Psoas muscle (tissue), 8 donors: ENCODE measurements around the gene RNF10. TPM values are rescaled to one million over a fixed set of nuclear protein-coding genes. Genes with fewer than 3 reads are reported as not detected.
"Not testable (repeated sequence)": the region's sequence is repeated elsewhere in the genome, so short reads cannot be mapped to it uniquely, and the experiment has no call there.

Experiments
- ATAC-seq, 4 donors: fragments of 200-7000 bp; cut with Tn5 transposase; one replicate each; pipeline ENCODE4 v1.9.1; 2020; ENCODE audit warnings: moderate library complexity in 3 of 4, mild to moderate bottlenecking in 2 of 4
- DNase-seq, 2 donors: peaks; one replicate each; pipeline ENCODE4 v3.0.0-alpha.2; 2020
- H3K27ac ChIP-seq: fragments of 200-600 bp; one replicate; pipeline ENCODE4 v1.8.0; 2022
- H3K27me3 ChIP-seq, 3 donors: fragments of 200-600 bp in 1 of 3; one replicate each; pipeline versions ENCODE4 v1.6.1 to v1.8.0; 2013 to 2022; ENCODE audit warnings: low read length in 2 of 3, mild to moderate bottlenecking in 2 of 3, moderate library complexity in 1 of 3; ENCODE audit not compliant: insufficient read depth in 3 of 3
- H3K36me3 ChIP-seq, 2 donors: fragments of 200-600 bp in 1 of 2; one replicate each; pipeline versions ENCODE4 v1.6.1 to v1.8.0; 2013 to 2022; ENCODE audit warnings: low read depth in 1 of 2, mild to moderate bottlenecking in 1 of 2, moderate library complexity in 1 of 2; ENCODE audit not compliant: insufficient read depth in 1 of 2
- H3K4me1 ChIP-seq: fragments of 200-600 bp; one replicate; pipeline ENCODE4 v1.8.0; 2022
- H3K4me3 ChIP-seq: fragments of 200-600 bp; one replicate; pipeline ENCODE4 v1.8.0; 2022; ENCODE audit warnings: mild to moderate bottlenecking
- H3K9me3 ChIP-seq: fragments of 200-600 bp; one replicate; pipeline ENCODE4 v1.8.0; 2022
- CTCF ChIP-seq: fragments of 200-600 bp; IDR thresholded peaks from one replicate; pipeline ENCODE4 v1.8.0; 2022; ENCODE audit warnings: antibody characterized with exemption
- WGBS, 3 donors: extraction: QIAGEN DNeasy Blood & Tissue Kit; methylation state at CpG; one replicate each; pipeline versions ENCODE4 v1.1.6 to v1.1.7; 2013; 5-methylcytosine and 5-hydroxymethylcytosine counted together
- intact Hi-C, 2 donors: fragments of 100-400 bp; cut with DNase I; formaldehyde crosslinking; loops; one replicate each; pipeline versions ENCODE4 v1.11.0 to v1.14.2; 2022
- polyA plus RNA-seq, 3 donors: library from polyadenylated mRNA; stranded (reverse); fragments of 200-250 nt; gene quantifications; one replicate each; pipeline ENCODE4 v1.2.3, GENCODE V29; 2013
- total RNA-seq, 4 donors: library from RNA; stranded (reverse); fragmentation: NEBNext Ultra II Directional in 2 of 4; extraction: Animal tissue kit (Norgen Biotek cat#: 25700) in 2 of 4; gene quantifications; one replicate each; pipeline versions ENCODE4 v1.2.1 to v1.2.4, GENCODE V29; 2021 to 2023
- donor health status: healthy with polysubstance abuse.
- donor health status: DM: no; HTN: no; CAD: no; lungs with moderate emphysema.
- donor health status: Bipolar disorder and iron deficiency.
- donor health status: healthy.
- donor health status: DM: yes; HTN: yes; CAD: no.
- donor health status: DM: no; HTN: no; CAD: no.
- donor health status: DM: no; HTN: no; CAD: no.
- donor health status: DM: yes; HTN: yes; CAD: no.

Gene RNF10
- total and polyA plus RNA-seq, 7 donors: 296 to 624 (median 324) TPM

- ATAC-seq: no peak
- no peak for TF ChIP-seq CTCF
- DNase-seq: no peak
- no peak overlapping the region for H3K4me3 ChIP-seq
- peaks cover 0 to 68% of the 10 kb centered on the region in 2 donors for H3K36me3 ChIP-seq
- H3K27ac ChIP-seq: no peak overlapping the region
- intact Hi-C loops: no loop called here
- WGBS, 3 donors: 86 to 96% (median 91%) methylated on average over 9 of the region's 9 CpGs
- no peaks in the 10 kb centered on the region for H3K9me3 ChIP-seq
- H3K27me3 ChIP-seq: no peaks in the 10 kb centered on the region
- no peaks in the 10 kb centered on the region for H3K4me1 ChIP-seq
Measured at GRCh38 chr12:120522568-120522967, 11.6 kb upstream of the RNF10 start.

- peak within 1 kb of the TSS; percentile 83 for H3K4me3 ChIP-seq
- peaks cover 0 to 17% of the 10 kb centered on the region in 2 donors for H3K36me3 ChIP-seq
- DNase-seq (peak; percentile 90 to 94), ATAC-seq (peak; percentile 95 to 96 (median 96))
- no peaks in the 10 kb centered on the region for H3K9me3 ChIP-seq
- H3K4me1 ChIP-seq: peaks cover 6% of the 10 kb centered on the region
- no peak for TF ChIP-seq CTCF
- WGBS, 3 donors: 0% methylated on average over 36 to 38 of the region's 38 CpGs
- no peaks in the 10 kb centered on the region for H3K27me3 ChIP-seq
- intact Hi-C loops: no loop called here
- peak within 1 kb of the TSS; percentile 93 for H3K27ac ChIP-seq
Measured at GRCh38 chr12:120528861-120529525, 5.2 kb upstream of the RNF10 start, which contains the start of gene COQ5. Gene COQ5 (minus strand): TSS chr12:120529158. CDS start chr12:120529141, 17 bp downstream.

GRCh38 chr12:120529641-120530417, 4.3 kb upstream of the RNF10 start:
- H3K27ac ChIP-seq: peak overlapping the region; percentile 93
- WGBS, 3 donors: 44 to 53% (median 44%) methylated on average over 19 of the region's 19 CpGs
- intact Hi-C loops: no loop called here
- H3K9me3 ChIP-seq: no peaks in the 10 kb centered on the region
- ATAC-seq (peak; percentile 39 to 63 (median 57)), DNase-seq (no peak)
- H3K27me3 ChIP-seq: no peaks in the 10 kb centered on the region
- peak; percentile 15 for TF ChIP-seq CTCF
- H3K4me1 ChIP-seq: peaks cover 6% of the 10 kb centered on the region
- H3K36me3 ChIP-seq: peaks cover 0 to 11% of the 10 kb centered on the region in 2 donors
- peak overlapping the region; percentile 83 for H3K4me3 ChIP-seq

- H3K9me3 ChIP-seq, ATAC-seq, DNase-seq, H3K36me3 ChIP-seq, H3K27me3 ChIP-seq, H3K4me1 ChIP-seq, intact Hi-C loops: not testable (repeated sequence)
- Histone ChIP-seq H3K27ac (peak overlapping the region; percentile 93), H3K4me3 (peak overlapping the region; percentile 83)
Measured at GRCh38 chr12:120530418-120530761, 3.8 kb upstream of the RNF10 start.

- intact Hi-C loops: no loop called here
- Histone ChIP-seq H3K9me3 (no peaks in the 10 kb centered on the region), H3K4me1 (peaks cover 21% of the 10 kb centered on the region), H3K36me3 (peaks cover 0 to 10% of the 10 kb centered on the region in 2 donors), H3K4me3 (no peak overlapping the region), H3K27me3 (no peaks in the 10 kb centered on the region), H3K27ac (no peak overlapping the region)
- WGBS, 3 donors: 80 to 85% (median 81%) methylated on average over 4 of the region's 4 CpGs
- ATAC-seq: no peak
- no peak for TF ChIP-seq CTCF
- no peak for DNase-seq
Measured at GRCh38 chr12:120532701-120533238, 1.4 kb upstream of the RNF10 start.
